DOHH2 (cell line): ENCODE measurements around the gene RAB11B.
"Not testable (repeated sequence)": the region's sequence is repeated elsewhere in the genome, so short reads cannot be mapped to it uniquely, and the experiment has no call there.

Source experiments
- H3F3A ChIP-seq: fragments of 200-600 bp; sonication (generic), shearing (Covaris generic); 2 replicates; pipeline ENCODE4 v1.6.0; 2016; ENCODE audit warnings: antibody characterized with exemption, mild to moderate bottlenecking; ENCODE audit not compliant: control insufficient read depth, insufficient read depth
- H3K27ac ChIP-seq: fragments of 200-600 bp; sonication (generic); 2 replicates; pipeline ENCODE4 v1.5.1; 2014; ENCODE audit warnings: low read depth, mild to moderate bottlenecking, low read length, moderate library complexity
- H3K27me3 ChIP-seq: fragments of 200-600 bp; sonication (generic); 2 replicates; pipeline ENCODE4 v1.6.1; 2014; ENCODE audit warnings: mild to moderate bottlenecking, low read length, mixed read lengths; ENCODE audit not compliant: control insufficient read depth
- H3K36me3 ChIP-seq: fragments of 200-600 bp; sonication (generic); 2 replicates; pipeline ENCODE4 v1.6.1; 2014; ENCODE audit warnings: mild to moderate bottlenecking, low read length, moderate library complexity, mixed read lengths; ENCODE audit not compliant: control insufficient read depth
- H3K4me1 ChIP-seq: fragments of 200-600 bp; sonication (generic); 2 replicates; pipeline ENCODE4 v1.6.1; 2014; ENCODE audit warnings: mild to moderate bottlenecking, low read length, mixed read lengths; ENCODE audit not compliant: control insufficient read depth
- H3K4me2 ChIP-seq: fragments of 200-600 bp; sonication (generic); 2 replicates; pipeline ENCODE4 v1.6.0; 2014; ENCODE audit warnings: mild to moderate bottlenecking, low read length, moderate library complexity
- H3K4me3 ChIP-seq: fragments of 200-600 bp; sonication (generic); 2 replicates; pipeline ENCODE4 v1.5.1; 2014; ENCODE audit warnings: mild to moderate bottlenecking, low read length, mixed read lengths
- H3K79me2 ChIP-seq: fragments of 200-600 bp; sonication (generic); 2 replicates; pipeline ENCODE4 v1.6.1; 2014; ENCODE audit warnings: mild to moderate bottlenecking, low read length, mixed read lengths; ENCODE audit not compliant: control insufficient read depth
- H3K9me2 ChIP-seq: fragments of 200-600 bp; sonication (generic); replicated peaks from 2 replicates; pipeline ENCODE4 v1.6.1; 2014; ENCODE audit warnings: mild to moderate bottlenecking, low read length, mixed read lengths; ENCODE audit not compliant: control insufficient read depth
- H3K9me3 ChIP-seq: fragments of 200-600 bp; sonication (generic); 2 replicates; pipeline ENCODE4 v1.6.1; 2014; ENCODE audit warnings: antibody characterized with exemption, low read length, mixed read lengths; ENCODE audit not compliant: control insufficient read depth, insufficient read depth
- H4K20me1 ChIP-seq: fragments of 200-600 bp; sonication (generic); 2 replicates; pipeline ENCODE4 v1.6.0; 2014; ENCODE audit warnings: low read depth, mild to moderate bottlenecking, antibody characterized with exemption, low read length, moderate library complexity; ENCODE audit not compliant: control insufficient read depth, insufficient read depth
- CTCF ChIP-seq: fragments of 200-600 bp; sonication (generic); IDR thresholded peaks from one replicate; pipeline ENCODE4 v1.5.1; 2014; ENCODE audit warnings: antibody characterized with exemption, mild to moderate bottlenecking, low read depth, low read length; ENCODE audit not compliant: poor library complexity, severe bottlenecking
- EZH2phosphoT487 ChIP-seq: fragments of 200-600 bp; sonication (generic); IDR thresholded peaks from 2 replicates; pipeline ENCODE4 v1.6.1; 2017; ENCODE audit warnings: borderline replicate concordance, mild to moderate bottlenecking, antibody characterized with exemption, low read length, moderate library complexity, mixed read lengths

The RAB11B gene

GRCh38 chr19:8438236-8438635 lies 48.1 kb downstream of the RAB11B start:
- no peak overlapping the region for H3K4me2 ChIP-seq
- H3K9me3 ChIP-seq, result no peaks in the 10 kb centered on the region
- peaks cover 10% of the 10 kb centered on the region for H3K4me1 ChIP-seq
- H3K4me3 ChIP-seq, result no peak overlapping the region
- no peaks in the 10 kb centered on the region for H4K20me1 ChIP-seq
- H3K79me2 ChIP-seq, result no peaks in the 10 kb centered on the region
- H3F3A ChIP-seq, result no peaks in the 10 kb centered on the region
- H3K27ac ChIP-seq, result no peak overlapping the region
- H3K9me2 ChIP-seq, result no peaks in the 10 kb centered on the region
- no peaks in the 10 kb centered on the region for H3K27me3 ChIP-seq
- no peaks in the 10 kb centered on the region for H3K36me3 ChIP-seq
- TF ChIP-seq CTCF (no peak), EZH2phosphoT487 (no peak)

DNA sequence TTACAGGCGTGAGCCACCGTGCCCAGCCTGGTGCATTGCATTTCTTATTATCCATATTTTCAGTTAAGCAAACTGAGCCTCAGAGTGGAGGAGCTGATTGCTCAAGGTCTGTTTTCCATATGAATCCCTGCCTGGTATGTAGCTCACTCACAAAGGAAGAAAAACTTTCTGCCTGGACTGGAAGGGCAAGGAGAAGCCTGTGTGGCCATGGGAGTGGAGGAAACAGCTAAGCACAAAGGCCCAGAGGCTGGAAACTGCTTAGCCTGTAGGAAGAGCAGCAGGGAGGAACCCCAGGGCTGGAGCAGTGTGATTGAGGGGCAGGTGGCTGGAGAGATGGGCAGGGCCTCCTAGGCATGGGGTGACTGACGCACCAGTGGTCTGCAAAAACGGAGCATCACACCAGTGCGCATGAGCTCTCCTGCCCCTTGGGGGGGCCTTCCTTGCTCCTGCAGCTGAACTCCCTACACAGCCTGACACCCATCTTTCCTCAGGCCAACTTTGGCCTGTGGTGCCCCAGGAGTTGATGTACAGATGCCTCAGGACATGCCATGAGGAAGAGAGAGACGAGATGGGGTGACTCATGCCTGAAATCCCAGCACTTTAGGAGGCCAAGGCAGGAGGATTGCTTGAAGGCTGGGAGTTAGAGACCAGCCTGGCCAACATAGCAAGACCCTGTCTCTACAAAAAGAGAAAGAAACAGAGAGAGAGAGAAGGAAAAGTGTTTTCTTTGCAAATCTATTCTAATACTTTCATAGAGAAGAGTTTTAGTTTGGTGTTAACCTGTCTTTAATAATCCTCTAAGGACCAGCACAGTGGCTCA lies 51.8 kb downstream of the RAB11B start:
- Histone ChIP-seq H3K4me2 (no peak overlapping the region), H4K20me1 (peaks cover 11% of the 10 kb centered on the region), H3K79me2 (peaks cover 26% of the 10 kb centered on the region), H3K4me1 (peaks cover 18% of the 10 kb centered on the region), H3K27ac (no peak overlapping the region), H3K27me3 (no peaks in the 10 kb centered on the region), H3K9me3 (no peaks in the 10 kb centered on the region), H3K9me2 (no peaks in the 10 kb centered on the region), H3K4me3 (no peak overlapping the region), H3F3A (peaks cover 6% of the 10 kb centered on the region), H3K36me3 (peaks cover 21% of the 10 kb centered on the region)
- no peak for TF ChIP-seq EZH2phosphoT487
- TF ChIP-seq CTCF, result no peak

GRCh38 chr19:8444140-8444676 lies 54.0 kb downstream of the RAB11B start:
- Histone ChIP-seq H3K4me1 (peaks cover 39% of the 10 kb centered on the region), H3K36me3 (peaks cover 40% of the 10 kb centered on the region), H3F3A (peaks cover 11% of the 10 kb centered on the region), H3K27ac (peak overlapping the region; percentile 50), H3K79me2 (peaks cover 49% of the 10 kb centered on the region), H3K4me2 (peak overlapping the region; percentile 100), H3K4me3 (peak overlapping the region; percentile 78), H4K20me1 (peaks cover 26% of the 10 kb centered on the region)
- not testable (repeated sequence) for H3K9me3 ChIP-seq, H3K9me2 ChIP-seq, H3K27me3 ChIP-seq
